H1 (cell line): ENCODE data around the gene HHAT. TPM values are rescaled to one million over a fixed set of nuclear protein-coding genes. Genes with fewer than 3 reads are reported as not detected.

ENCODE experiments used
- CTCF ChIA-PET: fragments of 300-600 bp; sonication (Branson Sonifier 250); formaldehyde crosslinking; loops from one replicate; lab custom pipeline; 2021; ENCODE audit not compliant: partially characterized antibody; lab: Charles Lee
- POLR2A ChIA-PET: fragments of 300-600 bp; sonication (Branson Sonifier 250); formaldehyde crosslinking; loops from one replicate; lab custom pipeline; 2021; ENCODE audit warnings: inconsistent platforms; ENCODE audit not compliant: partially characterized antibody; lab: Charles Lee
- DNase-seq, 2 experiments: peaks; one replicate each; pipeline versions ENCODE4 v3.0.0 to v3.0.0-alpha.2; 2010 to 2022; ENCODE audit warnings: low spot score in 2 of 2, low read depth in 1 of 2, mixed read lengths in 1 of 2
- FAIRE-seq: peaks from 2 replicates; lab custom pipeline; 2011; peaks lifted over from hg19 to GRCh38; lab: Jason Lieb, UNC
- H2AFZ ChIP-seq: 2 replicates; pipeline ENCODE4 v1.8.1; 2012; ENCODE audit warnings: low read length, inconsistent platforms
- H2AK5ac ChIP-seq: 2 replicates; pipeline ENCODE4 v1.6.1; 2013; ENCODE audit warnings: low read depth, low read length
- H2BK120ac ChIP-seq: replicated peaks from 2 replicates; pipeline ENCODE3; 2013; ENCODE audit warnings: low read depth, low read length, inconsistent platforms
- H2BK12ac ChIP-seq: 2 replicates; pipeline ENCODE4 v1.6.1; 2013; ENCODE audit warnings: low read depth, low read length
- H2BK15ac ChIP-seq: 2 replicates; pipeline ENCODE4 v1.6.1; 2013; ENCODE audit warnings: low read length
- H2BK20ac ChIP-seq: 2 replicates; pipeline ENCODE4 v1.6.1; 2013; ENCODE audit warnings: low read length
- H2BK5ac ChIP-seq: 2 replicates; pipeline ENCODE4 v1.6.1; 2013; ENCODE audit warnings: low read depth, low read length
- H3K14ac ChIP-seq: 2 replicates; pipeline ENCODE4 v1.6.1; 2013; ENCODE audit warnings: inconsistent platforms; ENCODE audit not compliant: insufficient read length
- H3K18ac ChIP-seq: 2 replicates; pipeline ENCODE4 v1.6.1; 2013; ENCODE audit warnings: low read length; ENCODE audit errors: extremely low read depth
- H3K23ac ChIP-seq: 2 replicates; pipeline ENCODE4 v1.6.1; 2013; ENCODE audit warnings: inconsistent platforms; ENCODE audit not compliant: insufficient read length
- H3K23me2 ChIP-seq: 2 replicates; pipeline ENCODE4 v1.6.1; 2013; ENCODE audit warnings: low read depth, low read length
- H3K27ac ChIP-seq: 2 replicates; pipeline ENCODE4 v1.6.1; 2011; ENCODE audit warnings: low read depth, low read length, inconsistent platforms
- H3K27me3 ChIP-seq, 4 experiments: replicated peaks in 1 of 4; 1 replicate in 1 of 4; 2 replicates in 3 of 4; pipeline versions ENCODE4 v1.6.1 to v1.8.1; 2011 to 2013; ENCODE audit warnings: low read length in 3 of 4, mild to moderate bottlenecking in 3 of 4, inconsistent platforms in 2 of 4, mixed read lengths in 2 of 4, moderate library complexity in 1 of 4; ENCODE audit not compliant: control insufficient read depth in 3 of 4, insufficient read depth in 3 of 4; ENCODE audit errors: extremely low read depth in 1 of 4
- H3K36me3 ChIP-seq, 4 experiments: 2 replicates each; pipeline versions ENCODE4 v1.6.1 to v1.8.1; 2011 to 2013; ENCODE audit warnings: mild to moderate bottlenecking in 4 of 4, low read length in 3 of 4, moderate library complexity in 2 of 4, control low read depth in 1 of 4, inconsistent platforms in 1 of 4; ENCODE audit not compliant: insufficient read depth in 4 of 4, control insufficient read depth in 2 of 4
- H3K4ac ChIP-seq: replicated peaks from 2 replicates; pipeline ENCODE3; 2013; ENCODE audit warnings: low read length, low read depth, mixed read lengths, inconsistent platforms; ENCODE audit not compliant: insufficient read length
- H3K4me1 ChIP-seq, 4 experiments: replicated peaks in 1 of 4; 1 replicate in 1 of 4; 2 replicates in 3 of 4; pipeline versions ENCODE4 v1.6.1 to v1.8.1; 2011 to 2013; ENCODE audit warnings: low read length in 3 of 4, inconsistent platforms in 2 of 4, mixed read lengths in 1 of 4; ENCODE audit not compliant: insufficient read depth in 4 of 4, control insufficient read depth in 3 of 4
- H3K4me2 ChIP-seq, 2 experiments: 2 replicates each; pipeline versions ENCODE4 v1.6.1 to v1.8.1; 2011 to 2013; ENCODE audit warnings: low read depth in 2 of 2, low read length in 2 of 2, control low read depth in 1 of 2, inconsistent platforms in 1 of 2, mild to moderate bottlenecking in 1 of 2; ENCODE audit not compliant: insufficient read depth in 1 of 2
- H3K4me3 ChIP-seq, 4 experiments: fragments of 200-600, 300-600 bp in 1 of 4; sonication (generic), shearing (Covaris generic), sonication (Bioruptor Twin) in 1 of 4; 2 replicates each; pipeline versions ENCODE4 v1.5.1 to v1.8.1; 2011 to 2016; ENCODE audit warnings: low read length in 4 of 4, low read depth in 3 of 4, control low read depth in 2 of 4, inconsistent platforms in 2 of 4, mild to moderate bottlenecking in 2 of 4, mixed read lengths in 1 of 4, moderate library complexity in 1 of 4; ENCODE audit not compliant: insufficient read depth in 2 of 4; ENCODE audit errors: extremely low read depth in 1 of 4
- H3K56ac ChIP-seq: replicated peaks from 2 replicates; pipeline ENCODE3; 2013; ENCODE audit warnings: low read depth, mild to moderate bottlenecking, mixed read lengths, low read length, inconsistent platforms; ENCODE audit not compliant: insufficient read length
- H3K79me1 ChIP-seq: 2 replicates; pipeline ENCODE4 v1.6.1; 2013; ENCODE audit warnings: low read depth, low read length, control low read depth
- H3K79me2 ChIP-seq, 2 experiments: 2 replicates each; pipeline versions ENCODE4 v1.6.1 to v1.8.1; 2012 to 2013; ENCODE audit warnings: low read length in 2 of 2, mild to moderate bottlenecking in 2 of 2, inconsistent platforms in 1 of 2; ENCODE audit not compliant: insufficient read depth in 2 of 2, control insufficient read depth in 1 of 2
- H3K9ac ChIP-seq, 4 experiments: replicated peaks in 1 of 4; 1 replicate in 1 of 4; 2 replicates in 3 of 4; pipeline versions ENCODE4 v1.6.1 to v1.8.1; 2011 to 2013; ENCODE audit warnings: low read depth in 3 of 4, low read length in 3 of 4, control low read depth in 2 of 4, mild to moderate bottlenecking in 2 of 4, moderate library complexity in 2 of 4, inconsistent platforms in 1 of 4; ENCODE audit errors: extremely low read depth in 1 of 4
- H3K9me3 ChIP-seq, 2 experiments: 2 replicates each; pipeline versions ENCODE4 v1.6.1 to v1.8.1; 2012 to 2013; ENCODE audit warnings: mild to moderate bottlenecking in 2 of 2, moderate library complexity in 2 of 2, control low read depth in 1 of 2, inconsistent platforms in 1 of 2, low read depth in 1 of 2, low read length in 1 of 2, mixed read lengths in 1 of 2; ENCODE audit not compliant: insufficient read depth in 2 of 2
- H4K20me1 ChIP-seq, 2 experiments: replicated peaks in 1 of 2; 2 replicates each; pipeline versions ENCODE3 to v1.8.1; 2011 to 2013; ENCODE audit warnings: inconsistent platforms in 2 of 2, low read length in 2 of 2, mild to moderate bottlenecking in 1 of 2; ENCODE audit not compliant: insufficient read depth in 2 of 2, control insufficient read depth in 1 of 2
- H4K5ac ChIP-seq: 2 replicates; pipeline ENCODE4 v1.6.1; 2013; ENCODE audit warnings: low read length, low read depth, mixed read lengths, inconsistent platforms; ENCODE audit not compliant: insufficient read length
- H4K8ac ChIP-seq: 2 replicates; pipeline ENCODE4 v1.8.0; 2013; ENCODE audit warnings: mild to moderate bottlenecking, moderate library complexity, low read length, inconsistent platforms; ENCODE audit not compliant: insufficient read depth; ENCODE audit errors: extremely low read depth
- H4K91ac ChIP-seq: replicated peaks from 2 replicates; pipeline ENCODE3; 2013; ENCODE audit warnings: low read length, mixed read lengths, inconsistent platforms; ENCODE audit not compliant: insufficient read length
- BACH1 ChIP-seq: IDR thresholded peaks from 2 replicates; pipeline ENCODE4 v1.6.1; 2012; ENCODE audit warnings: low read length, improper control_type of control experiment
- CTBP2 ChIP-seq: IDR thresholded peaks from 2 replicates; pipeline ENCODE4 v1.7.0; 2011; ENCODE audit warnings: borderline replicate concordance, mild to moderate bottlenecking, moderate library complexity, mixed read lengths, low read length; ENCODE audit not compliant: insufficient read depth, insufficient read length
- JUN ChIP-seq: IDR thresholded peaks from 2 replicates; pipeline ENCODE4 v1.6.1; 2011; ENCODE audit warnings: low read depth, mild to moderate bottlenecking, improper control_type of control experiment, low read length
- JUND ChIP-seq: IDR thresholded peaks from 2 replicates; pipeline ENCODE4 v1.6.1; 2011; ENCODE audit warnings: mild to moderate bottlenecking, improper control_type of control experiment, low read length
- NRF1 ChIP-seq: IDR thresholded peaks from 2 replicates; pipeline ENCODE4 v1.6.1; 2011; ENCODE audit warnings: mild to moderate bottlenecking, low read depth, low read length, improper control_type of control experiment
- RAD21 ChIP-seq, 2 experiments: IDR thresholded peaks in 1 of 2; conservative IDR thresholded peaks in 1 of 2; 2 replicates each; pipeline ENCODE4 v1.6.1; 2011; ENCODE audit warnings: low read depth in 2 of 2, low read length in 2 of 2, improper control_type of control experiment in 1 of 2, inconsistent platforms in 1 of 2, mild to moderate bottlenecking in 1 of 2, moderate library complexity in 1 of 2
- RBBP5 ChIP-seq: IDR thresholded peaks from 2 replicates; pipeline ENCODE4 v1.7.1; 2012; ENCODE audit warnings: low read depth, mild to moderate bottlenecking, inconsistent platforms, low read length, moderate library complexity, borderline replicate concordance
- RNF2 ChIP-seq: fragments of 200-900, 300-1000 bp; sonication (generic); IDR thresholded peaks from 2 replicates; pipeline ENCODE4 v1.7.1; 2016; ENCODE audit warnings: borderline replicate concordance, low read depth, mild to moderate bottlenecking, antibody characterized with exemption, low read length; ENCODE audit not compliant: poor library complexity, severe bottlenecking; ENCODE audit errors: missing control alignments
- SIRT6 ChIP-seq: IDR thresholded peaks from one replicate; pipeline ENCODE4 v1.7.1; 2012; ENCODE audit warnings: low read length, inconsistent platforms
- SP2 ChIP-seq: IDR thresholded peaks from 2 replicates; pipeline ENCODE4 v1.6.1; 2012; ENCODE audit warnings: mild to moderate bottlenecking, low read length, inconsistent platforms
- SP4 ChIP-seq: IDR thresholded peaks from 2 replicates; pipeline ENCODE4 v1.6.1; 2012; ENCODE audit warnings: low read length, inconsistent platforms
- SRF ChIP-seq: IDR thresholded peaks from 2 replicates; pipeline ENCODE4 v1.6.1; 2011; ENCODE audit warnings: mild to moderate bottlenecking, low read depth, low read length, moderate library complexity
- TAF7 ChIP-seq: optimal IDR thresholded peaks from 2 replicates; pipeline ENCODE3; 2011; ENCODE audit warnings: low read depth, mild to moderate bottlenecking, inconsistent platforms, low read length, moderate library complexity, borderline replicate concordance
- TEAD4 ChIP-seq: IDR thresholded peaks from 2 replicates; pipeline ENCODE4 v1.6.1; 2012; ENCODE audit warnings: low read depth, low read length, inconsistent platforms, mixed read lengths
- WGBS, 2 experiments: shearing (Covaris generic) in 1 of 2; methylation state at CpG; one replicate each; pipeline versions ENCODE4 v1.1.6 to v1.1.7; 2013 to 2015; ENCODE audit warnings: low lambda C conversion rate in 2 of 2, mixed read lengths in 2 of 2, inconsistent platforms in 1 of 2, low coverage in 1 of 2, missing lambda C conversion rate in 1 of 2; ENCODE audit not compliant: insufficient replicate concordance in 2 of 2, insufficient coverage in 1 of 2, insufficient read length in 1 of 2; ENCODE audit errors: extremely low coverage in 1 of 2, missing lambda C conversion rate in 1 of 2; 5-methylcytosine and 5-hydroxymethylcytosine counted together
- polyA plus RNA-seq, 7 experiments: library from polyadenylated mRNA; depleted of rRNA in 3 of 7; stranded (reverse) in 5 of 7; unstranded in 2 of 7; fragments of >200 nt in 5 of 7; fragments of 200-250 nt in 2 of 7; gene quantifications; 1 replicate in 5 of 7; 2 replicates in 1 of 7; 4 replicates in 1 of 7; pipeline versions ENCODE4 v1.2.1 to v1.2.3, GENCODE V29; 2011 to 2013; ENCODE audit warnings: missing spikeins in 2 of 7, mixed read lengths in 2 of 7
- total RNA-seq: library from RNA; stranded (reverse); fragmentation: NEBNext Ultra II Directional; extraction: Animal tissue kit (Norgen Biotek cat#: 25700); gene quantifications from 2 replicates; pipeline ENCODE4 v1.2.1, GENCODE V29; 2021

HHAT gene
- total and polyA plus RNA-seq, 2 of the 8 experiments (the other 6 are each of a cell fraction or from before 2014, with no cell fraction given) = 0.15 to 0.51 TPM

GRCh38 chr1:210381934-210382333 is 53.2 kb downstream of the HHAT start:
- 0 out of 2 replicates have a peak overlapping the region, but pooled peaks have one; percentile 37 for H2AFZ ChIP-seq
- H4K20me1 ChIP-seq = no peaks in the 10 kb centered on the region
- no peak overlapping the region for H2AK5ac ChIP-seq
- no peak overlapping the region for H4K5ac ChIP-seq
- no peak overlapping the region for H4K91ac ChIP-seq
- H3K27ac ChIP-seq = no peak overlapping the region
- 95% methylated on average over 4 of the region's 4 CpGs; no CpG with 5 or more reads in 1 of the 2 experiments for WGBS, 2 experiments
- DNase-seq (no peak), FAIRE-seq (no peak)
- no peak overlapping the region for H2BK120ac ChIP-seq
- H3K23ac ChIP-seq = no peak overlapping the region
- no peak overlapping the region for H3K4me3 ChIP-seq
- no peak overlapping the region for H4K8ac ChIP-seq
- POLR2A ChIA-PET = interaction anchor here (1.2 kb wide), 1 partner anchor 10 kb away, joined by 3 read pairs; no protein-coding TSS in a partner anchor
- no peak overlapping the region for H3K56ac ChIP-seq
- no peak overlapping the region for H3K18ac ChIP-seq
- H3K4ac ChIP-seq = no peak overlapping the region
- H3K4me2 ChIP-seq = no peak overlapping the region
- no peak overlapping the region for H2BK5ac ChIP-seq
- H3K9me3 ChIP-seq = no peaks in the 10 kb centered on the region
- CTCF ChIA-PET = interaction anchor here (10.6 kb wide), 1 partner anchor 20 kb away, joined by 179 read pairs; no protein-coding TSS in a partner anchor
- no peak overlapping the region for H3K9ac ChIP-seq
- H2BK20ac ChIP-seq = no peak overlapping the region
- peaks cover 2% of the 10 kb centered on the region; the same call in 1 of the 2 replicates for H3K23me2 ChIP-seq
- no peak overlapping the region for H2BK12ac ChIP-seq
- no peaks in the 10 kb centered on the region for H3K27me3 ChIP-seq
- H3K36me3 ChIP-seq = no peaks in the 10 kb centered on the region
- no peaks in the 10 kb centered on the region for H3K79me2 ChIP-seq
- H3K79me1 ChIP-seq = no peaks in the 10 kb centered on the region
- H3K4me1 ChIP-seq = no peaks in the 10 kb centered on the region; a peak in 1 of 7 replicates
- H3K14ac ChIP-seq = no peak overlapping the region
- H2BK15ac ChIP-seq = no peak overlapping the region
- TF ChIP-seq NRF1 = no peak
- TF ChIP-seq SRF = no peak
- no peak for TF ChIP-seq SP4
- TF ChIP-seq RNF2 = no peak
- no peak for TF ChIP-seq CTBP2
- no peak for TF ChIP-seq JUN
- no peak for TF ChIP-seq TEAD4
- no peak for TF ChIP-seq BACH1
- no peak for TF ChIP-seq JUND
- TF ChIP-seq SP2 = no peak
- TF ChIP-seq TAF7 = no peak
- TF ChIP-seq RBBP5 = no peak
- TF ChIP-seq SIRT6 = no peak
- no peak for TF ChIP-seq RAD21 (IDR thresholded peaks at IDR 0.05 in 1 of 2, conservative IDR thresholded peaks at IDR 0.05 in 1 of 2; ENCODE audit: low read depth in 2 of 2, low read length in 2 of 2)
